Panc1 (cell line): ENCODE data around the gene IL2RA.

ENCODE experiments used
- CTCF ChIP-seq: fragments of 450-650 bp; IDR thresholded peaks from 2 replicates; pipeline ENCODE4 v1.5.1; 2017; ENCODE audit warnings: mild to moderate bottlenecking
- POLR2AphosphoS5 ChIP-seq: IDR thresholded peaks from 2 replicates; pipeline ENCODE4 v1.6.1; 2012; ENCODE audit warnings: mild to moderate bottlenecking, low read depth, low read length, moderate library complexity
- REST ChIP-seq, 2 experiments: IDR thresholded peaks; 2 replicates each; pipeline ENCODE4 v1.6.1; 2011 to 2012; ENCODE audit warnings: low read depth in 2 of 2, control low read depth in 1 of 2, low read length in 1 of 2, mild to moderate bottlenecking in 1 of 2, moderate library complexity in 1 of 2; ENCODE audit not compliant: insufficient read depth in 1 of 2
- SIN3A ChIP-seq: IDR thresholded peaks from 2 replicates; pipeline ENCODE4 v1.6.1; 2012; ENCODE audit warnings: low read depth, mild to moderate bottlenecking, low read length, moderate library complexity, borderline replicate concordance; ENCODE audit not compliant: insufficient read depth

- TF ChIP-seq CTCF = no peak
- no peak for TF ChIP-seq REST (IDR thresholded peaks at IDR 0.05; ENCODE audit: insufficient read depth in 1 of 2, low read depth in 2 of 2, low read length in 1 of 2)
- no peak for TF ChIP-seq SIN3A
- TF ChIP-seq POLR2AphosphoS5 = no peak
Observed at GRCh38 chr10:6009961-6010360, 52.2 kb downstream of the IL2RA start.
